Lower leg skin (tissue), 4 donors: Measurements from ENCODE around the gene CLEC16A. TPM values are rescaled to one million over a fixed set of nuclear protein-coding genes. Genes with fewer than 3 reads are reported as not detected.

Experiments used
- DNase-seq, 2 donors: peaks; one replicate each; pipeline ENCODE4 v3.0.0-alpha.2; 2019; ENCODE audit warnings: low spot score in 2 of 2
- H3K4me3 ChIP-seq: fragments of 200-600 bp; sonication (generic); 2 replicates; pipeline ENCODE4 v1.5.1; 2017; ENCODE audit warnings: mild to moderate bottlenecking, low read depth; ENCODE audit not compliant: poor library complexity, severe bottlenecking
- CTCF ChIP-seq, 3 donors: fragments of 450-650 bp; IDR thresholded peaks; one replicate each; pipeline ENCODE4 v1.5.1; 2016; ENCODE audit warnings: antibody characterized with exemption in 3 of 3, mild to moderate bottlenecking in 3 of 3, moderate library complexity in 2 of 3
- POLR2A ChIP-seq, 2 donors: fragments of 450-650 bp; IDR thresholded peaks; one replicate each; pipeline ENCODE4 v1.6.1; 2016 to 2017; ENCODE audit warnings: antibody characterized with exemption in 2 of 2, mild to moderate bottlenecking in 1 of 2, moderate library complexity in 1 of 2
- WGBS, 2 donors: methylation state at CpG; one replicate each; pipeline ENCODE4 v1.1.5; 2018; 5-methylcytosine and 5-hydroxymethylcytosine counted together
- intact Hi-C: fragments of 100-400 bp; cut with DNase I; formaldehyde crosslinking; loops from one replicate; pipeline ENCODE4 v1.15.0; 2023; ENCODE audit warnings: low total_unique reads
- total RNA-seq, 4 donors: library from RNA; depleted of rRNA; stranded (reverse); fragments of >200 nt; gene quantifications; one replicate each; pipeline ENCODE4 v1.1.0, GENCODE V29; 2016

CLEC16A gene
- total RNA-seq, 4 donors from 2014 or later = 26.8 to 30.0 (median 29.5) TPM

- intact Hi-C loops = no loop called here
- WGBS, 2 donors = 45 to 49% methylated on average over 7 of the region's 7 CpGs
- no peak overlapping the region for H3K4me3 ChIP-seq
- TF ChIP-seq POLR2A (IDR thresholded peaks at IDR 0.05) (no peak), CTCF (IDR thresholded peaks at IDR 0.05) (no peak)
- DNase-seq = no peak
These were observed 217.6 kb downstream of the CLEC16A start for GRCh38 chr16:11161974-11162373.

GRCh38 chr16:11162586-11163268 lies 218.4 kb downstream of the CLEC16A start:
- TF ChIP-seq POLR2A (IDR thresholded peaks at IDR 0.05) = no peak
- TF ChIP-seq CTCF (IDR thresholded peaks at IDR 0.05) = no peak
- H3K4me3 ChIP-seq = no peak overlapping the region
- intact Hi-C loops = no loop called here
- 73 to 84% methylated on average over 9 of the region's 9 CpGs for WGBS, 2 donors
- DNase-seq = no peak

- 89 to 95% methylated on average over 15 of the region's 15 CpGs for WGBS, 2 donors
- TF ChIP-seq POLR2A (IDR thresholded peaks at IDR 0.05) (no peak), CTCF (IDR thresholded peaks at IDR 0.05) (no peak)
- intact Hi-C loops = no loop called here
- DNase-seq = no peak
- no peak overlapping the region for H3K4me3 ChIP-seq
These were observed 219.4 kb downstream of the CLEC16A start for GRCh38 chr16:11163761-11164261.

- 95 to 96% methylated on average over 14 of the region's 14 CpGs for WGBS, 2 donors
- DNase-seq = no peak
- TF ChIP-seq POLR2A (IDR thresholded peaks at IDR 0.05) (no peak), CTCF (IDR thresholded peaks at IDR 0.05) (no peak)
- no peak overlapping the region for H3K4me3 ChIP-seq
- intact Hi-C loops = no loop called here
These were observed 220.3 kb downstream of the CLEC16A start for GRCh38 chr16:11164482-11165270.

GRCh38 chr16:11165349-11165748 lies 221.0 kb downstream of the CLEC16A start:
- intact Hi-C loops = no loop called here
- DNase-seq = no peak
- TF ChIP-seq POLR2A (IDR thresholded peaks at IDR 0.05) = no peak
- no peak for TF ChIP-seq CTCF (IDR thresholded peaks at IDR 0.05)
- no peak overlapping the region for H3K4me3 ChIP-seq
- WGBS, 2 donors = 90 to 92% methylated on average over 4 of the region's 4 CpGs
